NCI-H345 (cell line): ENCODE results near the gene NEURL2.
A peak's percentile ranks its signal among the peaks of the same experiment; 100 is the strongest.
"Not testable (repeated sequence)": the region's sequence is repeated elsewhere in the genome, so short reads cannot be mapped to it uniquely, and the experiment has no call there.

Experiments
- DNase-seq: peaks from one replicate; lab custom pipeline; 2025; lab: John Stamatoyannopoulos, UW

The NEURL2 gene

DNA sequence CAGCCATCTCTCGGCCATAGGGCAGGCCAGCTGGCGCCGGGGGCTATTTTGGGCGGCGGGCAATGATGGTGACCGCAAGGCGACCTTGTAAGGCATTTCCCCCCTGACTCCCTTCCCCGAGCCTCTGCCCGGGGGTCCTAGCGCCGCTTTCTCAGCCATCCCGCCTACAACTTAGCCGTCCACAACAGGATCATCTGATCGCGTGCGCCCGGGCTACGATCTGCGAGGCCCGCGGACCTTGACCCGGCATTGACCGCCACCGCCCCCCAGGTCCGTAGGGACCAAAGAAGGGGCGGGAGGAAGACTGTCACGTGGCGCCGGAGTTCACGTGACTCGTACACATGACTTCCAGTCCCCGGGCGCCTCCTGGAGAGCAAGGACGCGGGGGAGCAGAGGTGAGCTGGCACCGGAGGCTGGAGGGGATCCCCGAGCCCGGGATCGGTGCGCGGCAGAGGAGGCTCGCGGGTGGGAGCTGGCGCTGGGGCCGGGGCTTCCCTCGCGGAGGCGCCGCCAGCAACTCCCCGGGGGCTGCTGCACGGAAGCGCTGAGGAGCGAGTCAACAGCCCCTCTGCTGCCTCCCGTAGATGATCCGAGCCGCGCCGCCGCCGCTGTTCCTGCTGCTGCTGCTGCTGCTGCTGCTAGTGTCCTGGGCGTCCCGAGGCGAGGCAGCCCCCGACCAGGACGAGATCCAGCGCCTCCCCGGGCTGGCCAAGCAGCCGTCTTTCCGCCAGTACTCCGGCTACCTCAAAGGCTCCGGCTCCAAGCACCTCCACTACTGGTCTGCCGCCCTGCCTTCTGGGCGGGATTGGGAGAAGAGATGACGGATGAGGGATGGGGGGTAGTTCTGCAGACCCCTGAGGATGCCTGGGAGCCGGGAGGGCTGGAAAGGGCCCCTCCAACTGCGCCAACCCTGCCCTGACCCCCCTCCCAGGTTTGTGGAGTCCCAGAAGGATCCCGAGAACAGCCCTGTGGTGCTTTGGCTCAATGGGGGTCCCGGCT, at the start of gene NEURL2, which contains the start of gene CTSA:
Gene NEURL2, minus strand, starts transcription at position 224 of the 999 bp plus-strand sequence. Its CDS starts 217 bp downstream, at position 7.
Gene CTSA, plus strand, starts transcription at position 351 of the 999 bp plus-strand sequence. Its CDS starts 234 bp downstream, at position 585.
- DNase-seq = peak; percentile 92

DNA sequence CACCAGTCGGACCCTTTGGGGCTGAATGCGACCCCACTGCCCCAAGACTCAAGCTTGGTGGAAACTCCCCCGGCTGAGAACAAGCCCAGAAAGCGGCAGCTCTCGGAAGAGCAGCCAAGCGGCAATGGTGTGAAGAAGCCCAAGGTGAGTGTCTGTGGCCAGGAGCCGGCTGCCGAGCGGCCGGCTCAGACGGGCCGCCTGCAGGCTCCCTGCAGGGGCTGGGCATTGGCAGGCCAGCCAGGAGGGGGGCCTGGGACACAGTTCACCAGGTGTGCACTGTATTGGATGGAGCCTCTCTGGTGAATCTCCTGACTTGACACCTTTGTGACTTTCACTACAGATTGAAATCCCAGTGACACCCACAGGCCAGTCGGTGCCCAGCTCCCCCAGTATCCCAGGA, 49.5 kb upstream of the NEURL2 start:
- no peak for DNase-seq

DNA sequence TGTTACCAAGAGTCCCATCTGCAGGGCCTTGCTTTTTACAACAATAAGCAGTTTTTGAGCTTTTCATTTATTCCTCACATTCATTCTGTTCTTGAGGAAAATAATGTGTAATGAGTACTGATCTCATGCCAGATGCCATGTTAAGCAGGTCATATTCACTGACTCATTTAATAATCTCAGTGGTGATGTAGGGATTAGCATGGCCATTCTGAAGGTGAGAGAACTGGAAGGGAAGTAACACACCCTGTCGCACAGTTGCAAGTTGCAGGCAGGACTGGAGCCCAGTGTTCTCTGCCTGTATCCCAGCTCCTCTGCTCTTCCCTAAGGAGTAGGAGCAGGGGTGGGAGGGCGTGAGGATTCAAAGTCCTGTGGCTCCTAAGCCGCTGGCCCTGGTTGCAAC, 49.0 kb upstream of the NEURL2 start:
- no peak for DNase-seq

- no peak for DNase-seq
Observed at GRCh38 chr20:45938727-45939438, 47.9 kb upstream of the NEURL2 start.

DNA sequence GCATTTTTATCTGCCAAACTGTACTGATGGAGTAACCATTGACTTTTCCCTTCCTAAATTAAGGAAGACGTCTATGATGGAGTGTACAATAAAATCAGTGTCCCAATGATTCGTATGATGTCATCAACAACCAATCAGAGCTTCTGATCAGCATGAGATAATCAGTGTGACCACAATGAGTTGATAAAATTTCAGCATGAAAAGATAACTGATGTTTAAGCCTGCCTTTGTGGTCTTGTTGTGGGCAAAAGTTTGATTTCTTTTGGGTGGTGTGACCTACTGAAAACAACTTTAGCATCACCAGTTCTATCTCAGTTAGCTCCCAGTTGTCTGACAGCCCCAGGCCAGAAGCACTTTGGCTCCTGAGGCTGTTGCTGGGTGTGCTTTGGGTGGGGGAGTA, 46.8 kb upstream of the NEURL2 start:
- DNase-seq = no peak

DNA sequence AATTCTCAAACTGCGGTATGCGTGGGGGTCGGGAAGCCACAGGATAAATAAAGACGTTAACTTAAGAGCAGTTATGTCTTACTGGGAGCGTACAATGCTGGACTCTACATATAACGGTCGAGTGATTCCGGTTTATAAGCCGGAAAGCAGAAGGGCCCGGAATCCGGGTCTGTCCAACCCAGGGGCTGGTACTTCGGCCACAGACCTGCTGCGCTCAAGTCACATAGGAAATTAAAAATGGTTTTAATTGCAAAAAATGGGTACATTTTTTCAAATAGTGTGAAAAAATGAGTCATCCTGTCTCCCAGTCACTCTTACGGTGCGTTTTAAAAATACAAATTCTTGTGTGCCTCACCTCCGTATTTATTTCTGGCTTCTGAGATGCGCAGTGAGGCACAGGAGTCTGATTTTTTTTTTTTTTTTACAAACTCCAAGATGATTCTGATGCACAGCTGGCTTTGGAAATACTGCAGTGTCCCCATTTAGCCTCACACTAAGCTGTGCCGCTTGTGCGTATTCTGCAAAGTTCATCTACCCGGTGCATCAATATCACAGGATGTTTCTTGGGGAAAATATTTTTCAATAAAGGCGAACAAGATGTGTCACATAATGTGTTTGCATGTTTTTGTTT, 44.5 kb upstream of the NEURL2 start:
- no peak for DNase-seq

GRCh38 chr20:45934586-45935415, 43.8 kb upstream of the NEURL2 start, which contains the start of gene PCIF1:
PCIF1 (plus strand) TSS chr20:45934683; CDS start chr20:45939000, 4,317 bp downstream.
- DNase-seq = peak; percentile 99

DNA sequence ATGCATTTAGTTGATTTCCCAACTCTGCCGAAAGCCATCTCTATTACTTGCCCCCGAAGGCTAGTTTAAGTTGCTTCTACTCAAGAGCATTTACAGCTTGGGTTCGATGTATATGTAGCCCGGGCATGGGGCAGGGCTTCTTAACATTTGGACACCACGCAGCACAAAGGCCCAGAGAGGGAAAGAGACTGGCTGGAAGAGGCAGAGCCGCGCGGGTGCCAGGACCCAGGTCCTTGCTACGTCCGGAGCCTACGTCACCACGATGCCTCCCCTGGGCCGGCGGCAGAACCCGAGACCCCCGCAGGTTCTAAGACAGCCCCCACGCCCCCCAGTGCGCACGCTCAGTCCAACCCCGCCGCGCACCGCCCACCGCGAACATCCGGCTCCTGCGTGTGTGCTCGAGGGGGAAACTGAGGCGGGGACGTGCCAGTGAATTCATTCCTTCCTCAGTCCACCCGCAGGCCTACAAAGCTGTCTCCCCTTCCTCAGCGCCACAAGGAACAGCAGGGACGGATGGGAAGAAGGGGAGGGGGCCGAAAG, 43.1 kb upstream of the NEURL2 start:
- DNase-seq = peak; percentile 89

GRCh38 chr20:45933266-45934045, 42.4 kb upstream of the NEURL2 start:
- peak; percentile 95 for DNase-seq

DNA sequence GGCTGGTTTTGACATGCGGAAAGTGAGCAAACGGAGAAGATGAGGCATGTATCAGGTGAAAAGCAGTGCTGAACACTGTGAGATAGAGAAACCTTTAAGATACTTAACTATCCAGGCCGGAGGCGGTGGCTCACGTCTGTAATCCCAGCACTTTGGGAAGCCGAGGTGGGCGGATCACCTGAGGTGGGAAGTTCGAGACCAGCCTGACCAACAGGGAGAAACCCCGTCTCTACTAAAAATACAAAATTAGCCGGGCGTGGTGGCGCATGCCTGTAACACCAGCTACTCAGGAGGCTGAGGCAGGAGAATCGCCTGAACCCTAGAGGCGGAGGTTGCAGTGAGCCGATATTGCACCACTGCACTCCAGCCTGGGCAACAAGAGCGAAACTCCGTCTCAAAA, 40.7 kb upstream of the NEURL2 start:
- DNase-seq = not testable (repeated sequence)

DNA sequence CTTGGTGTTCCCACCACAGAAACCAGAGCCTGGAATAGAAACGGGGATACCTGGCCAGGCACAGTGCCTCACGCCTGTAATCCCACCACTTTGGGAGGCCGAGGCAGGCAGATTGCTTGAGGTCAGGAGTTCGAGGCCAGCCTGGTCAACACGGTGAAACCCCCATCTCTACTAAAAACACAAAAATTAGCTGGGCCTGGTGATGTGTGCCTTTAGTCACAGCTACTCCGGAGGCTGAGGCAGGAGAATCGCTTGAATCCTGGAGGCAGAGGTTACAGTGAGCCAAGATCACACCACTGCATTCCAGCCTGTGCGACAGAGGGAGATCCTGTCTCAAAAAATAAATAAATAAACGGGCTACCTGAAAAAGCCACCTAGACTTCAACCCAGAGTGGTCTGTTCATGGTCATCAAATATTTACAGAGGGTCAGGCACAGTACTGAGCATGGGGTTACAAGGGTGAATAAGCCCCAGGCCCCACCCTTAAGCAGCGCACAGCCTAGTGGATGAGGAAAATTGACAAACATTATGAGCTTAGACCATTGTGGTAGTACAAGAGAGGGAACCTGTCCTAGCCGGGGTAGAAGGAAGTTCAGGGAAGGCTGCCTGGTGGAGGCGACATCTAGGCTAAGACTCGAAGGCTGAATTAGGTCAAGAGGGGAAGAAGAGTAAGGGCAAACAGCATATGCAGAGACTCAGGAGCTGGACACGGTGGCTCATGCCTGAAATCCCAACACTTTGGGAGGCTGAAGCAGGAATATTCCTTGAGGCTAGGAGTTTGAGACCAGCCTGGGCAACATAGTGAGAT, 36.3 kb upstream of the NEURL2 start:
- no peak for DNase-seq

GRCh38 chr20:45926731-45927070, 35.7 kb upstream of the NEURL2 start:
- DNase-seq = no peak

- no peak for DNase-seq
Observed at GRCh38 chr20:45925821-45926506, 35.0 kb upstream of the NEURL2 start.

DNA sequence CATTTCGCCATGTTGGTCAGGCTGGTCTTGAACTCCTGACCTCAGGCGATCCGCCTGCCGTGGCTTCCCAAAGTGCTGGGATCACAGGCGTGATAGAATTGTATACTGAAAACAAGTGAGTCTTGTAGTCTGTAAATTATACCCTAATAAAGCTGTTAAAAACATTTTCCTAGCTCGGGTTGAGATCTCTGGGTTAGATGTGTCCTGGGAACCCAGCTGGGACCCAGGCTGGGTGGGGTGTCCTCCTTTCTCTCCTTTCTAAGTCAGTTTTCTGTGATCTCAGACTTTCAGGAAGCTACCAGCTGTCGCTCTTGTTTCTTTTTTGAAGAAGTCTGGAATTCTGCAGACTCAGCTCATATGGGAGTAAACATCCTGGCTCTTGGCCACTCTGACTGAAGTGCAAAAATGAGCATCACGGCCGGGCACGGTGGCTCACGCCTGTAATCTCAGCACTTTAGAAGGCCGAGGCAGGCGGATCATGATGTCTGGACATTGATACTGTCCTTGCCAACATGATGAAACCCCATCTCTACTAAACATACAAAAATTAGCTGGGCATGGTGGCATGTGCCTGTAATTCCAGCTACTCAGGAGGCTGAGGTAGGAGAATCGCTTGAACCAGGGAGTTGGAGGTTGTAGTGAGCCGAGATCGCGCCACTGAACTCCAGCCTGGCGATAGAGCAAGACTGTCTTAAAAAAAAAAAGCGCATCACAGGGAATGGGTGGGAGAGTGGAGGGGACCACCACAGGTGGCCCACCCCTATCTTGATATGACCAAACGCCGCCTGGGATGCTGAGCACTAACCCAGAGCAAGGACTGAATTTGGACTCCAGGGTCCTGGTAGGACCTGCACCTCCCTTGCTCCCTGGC, 33.6 kb upstream of the NEURL2 start:
- DNase-seq = no peak

- DNase-seq = no peak
Observed at GRCh38 chr20:45921337-45922189, 30.6 kb upstream of the NEURL2 start.

DNA sequence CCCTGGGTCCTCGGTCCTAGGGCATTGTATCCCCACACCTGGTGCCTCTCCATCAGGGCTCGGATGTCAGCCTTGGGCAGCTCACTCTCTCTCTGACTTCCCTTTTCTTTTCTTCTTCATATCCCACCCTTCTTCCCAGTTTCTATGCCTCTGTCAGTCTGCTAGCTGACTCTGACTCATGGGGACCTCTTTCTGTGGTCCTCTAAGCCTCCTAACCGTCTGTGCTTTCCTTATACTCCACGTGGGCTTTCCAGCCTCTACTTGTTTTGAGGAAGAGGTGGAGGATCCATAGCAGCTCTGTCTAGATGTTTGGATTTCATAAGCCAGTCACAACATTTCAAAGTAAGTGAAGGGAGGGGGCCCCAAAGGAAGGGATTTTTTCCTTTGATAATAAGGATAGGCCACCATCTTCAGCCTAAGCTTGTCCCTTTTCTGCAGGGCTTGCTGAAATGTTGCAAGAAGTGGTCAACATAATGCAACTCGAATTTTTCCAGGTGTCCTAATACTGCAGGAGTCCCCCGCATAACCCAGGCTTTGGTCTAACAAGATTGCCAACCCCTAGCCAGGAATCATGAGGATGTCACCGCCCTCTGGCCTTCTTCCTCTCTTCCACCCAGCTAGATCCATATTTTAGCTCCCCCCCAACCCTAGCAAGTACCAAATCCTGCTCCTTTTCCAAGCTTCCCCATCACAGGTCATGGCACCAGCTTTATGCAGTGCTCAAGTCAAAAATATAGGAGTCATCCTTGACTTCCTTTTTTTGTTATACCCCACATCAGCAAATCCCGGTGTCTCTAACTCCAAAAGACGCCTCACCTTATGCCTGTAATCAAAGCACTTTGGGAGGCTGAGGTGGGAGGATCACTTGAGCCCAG, 29.7 kb upstream of the NEURL2 start:
- no peak for DNase-seq
